Endodermal cell (in vitro differentiated cells): ENCODE data around the gene TRNT1. TPM values are rescaled to one million over a fixed set of nuclear protein-coding genes. Genes with fewer than 3 reads are reported as not detected.
A peak's percentile ranks its signal among the peaks of the same experiment; 100 is the strongest.

Source experiments
- DNase-seq: peaks from one replicate; pipeline ENCODE4 v3.0.0-alpha.2; 2017
- H3K27ac ChIP-seq: 2 replicates; pipeline ENCODE4 v1.5.1; 2013; ENCODE audit warnings: mild to moderate bottlenecking, low read depth, low read length, moderate library complexity
- H3K27me3 ChIP-seq: 2 replicates; pipeline ENCODE4 v1.6.1; 2013; ENCODE audit warnings: mild to moderate bottlenecking, low read length, moderate library complexity; ENCODE audit not compliant: insufficient read depth, control insufficient read depth, poor library complexity, severe bottlenecking
- H3K36me3 ChIP-seq: 2 replicates; pipeline ENCODE4 v1.7.0; 2013; ENCODE audit warnings: mild to moderate bottlenecking, low read length, moderate library complexity; ENCODE audit not compliant: control insufficient read depth, insufficient read depth
- H3K4me1 ChIP-seq: one replicate; pipeline ENCODE4 v1.7.0; 2013; ENCODE audit warnings: low read length; ENCODE audit not compliant: control insufficient read depth, insufficient read depth
- H3K4me3 ChIP-seq: 2 replicates; pipeline ENCODE4 v1.5.1; 2013; ENCODE audit warnings: mild to moderate bottlenecking, low read length, moderate library complexity
- H3K9ac ChIP-seq: 2 replicates; pipeline ENCODE4 v1.6.1; 2013; ENCODE audit warnings: mild to moderate bottlenecking, low read length, moderate library complexity; ENCODE audit not compliant: poor library complexity, severe bottlenecking; ENCODE audit errors: extremely low read depth
- H3K9me3 ChIP-seq: 2 replicates; pipeline ENCODE4 v1.6.1; 2013; ENCODE audit warnings: mild to moderate bottlenecking, low read length, moderate library complexity; ENCODE audit not compliant: control insufficient read depth
- H3K27ac Mint-ChIP-seq: 2 replicates; pipeline ENCODE4 v1.8.0; 2020; ENCODE audit warnings: mixed read lengths
- H3K27me3 Mint-ChIP-seq: 2 replicates; pipeline ENCODE4 v1.8.0; 2021; ENCODE audit warnings: mild to moderate bottlenecking, mixed read lengths; ENCODE audit not compliant: insufficient read depth
- H3K36me3 Mint-ChIP-seq: 2 replicates; pipeline ENCODE4 v1.8.0; 2020; ENCODE audit warnings: low read depth, mixed read lengths
- H3K4me1 Mint-ChIP-seq: 2 replicates; pipeline ENCODE4 v1.8.0; 2020; ENCODE audit warnings: mixed read lengths
- H3K4me3 Mint-ChIP-seq: 2 replicates; pipeline ENCODE4 v1.8.0; 2020; ENCODE audit warnings: mild to moderate bottlenecking, moderate library complexity, mixed read lengths
- H3K9me3 Mint-ChIP-seq: 2 replicates; pipeline ENCODE4 v1.8.0; 2020; ENCODE audit warnings: mild to moderate bottlenecking, mixed read lengths
- CTCF ChIP-seq: fragments of 200-600 bp; sonication (generic); conservative IDR thresholded peaks from 2 replicates; pipeline ENCODE4 v1.5.0; 2021; ENCODE audit warnings: antibody characterized with exemption, mild to moderate bottlenecking
- WGBS, 2 experiments: methylation state at CpG; one replicate each; pipeline versions ENCODE4 v1.1.5 to v1.1.7; 2013; ENCODE audit warnings: missing lambda C conversion rate in 2 of 2, mixed read lengths in 1 of 2; ENCODE audit not compliant: insufficient coverage in 1 of 2, insufficient read length in 1 of 2; 5-methylcytosine and 5-hydroxymethylcytosine counted together
- total RNA-seq, 2 donors: library from RNA; stranded (reverse); fragmentation: NEBNext Ultra II Directional in 1 of 2; extraction: Animal tissue kit (Norgen Biotek cat#: 25700) in 1 of 2; gene quantifications; 2 replicates in 1 of 2; 3 replicates in 1 of 2; pipeline ENCODE4 v1.2.1, GENCODE V29; 2021

TRNT1 gene
- total RNA-seq, 2 donors from 2014 or later = 31.8 to 33.5 TPM

GRCh38 chr3:3081381-3082233, 45.1 kb upstream of the TRNT1 start:
- H3K9me3 Mint-ChIP-seq = no peaks in the 10 kb centered on the region
- H3K9me3 ChIP-seq = no peaks in the 10 kb centered on the region
- H3K4me3 ChIP-seq = no peak overlapping the region
- H3K27me3 ChIP-seq = no peaks in the 10 kb centered on the region
- no peaks in the 10 kb centered on the region for H3K36me3 ChIP-seq
- H3K4me3 Mint-ChIP-seq = no peak overlapping the region
- H3K36me3 Mint-ChIP-seq = no peaks in the 10 kb centered on the region
- H3K27ac Mint-ChIP-seq = no peak overlapping the region
- H3K4me1 Mint-ChIP-seq = peaks cover 25% of the 10 kb centered on the region
- WGBS, 2 experiments = 89 to 95% methylated on average over 5 to 9 of the region's 9 CpGs
- DNase-seq = no peak
- H3K27me3 Mint-ChIP-seq = no peaks in the 10 kb centered on the region
- no peak for TF ChIP-seq CTCF
- no peak overlapping the region for H3K9ac ChIP-seq
- H3K27ac ChIP-seq = no peak overlapping the region
- H3K4me1 ChIP-seq = peaks cover 2% of the 10 kb centered on the region

DNA sequence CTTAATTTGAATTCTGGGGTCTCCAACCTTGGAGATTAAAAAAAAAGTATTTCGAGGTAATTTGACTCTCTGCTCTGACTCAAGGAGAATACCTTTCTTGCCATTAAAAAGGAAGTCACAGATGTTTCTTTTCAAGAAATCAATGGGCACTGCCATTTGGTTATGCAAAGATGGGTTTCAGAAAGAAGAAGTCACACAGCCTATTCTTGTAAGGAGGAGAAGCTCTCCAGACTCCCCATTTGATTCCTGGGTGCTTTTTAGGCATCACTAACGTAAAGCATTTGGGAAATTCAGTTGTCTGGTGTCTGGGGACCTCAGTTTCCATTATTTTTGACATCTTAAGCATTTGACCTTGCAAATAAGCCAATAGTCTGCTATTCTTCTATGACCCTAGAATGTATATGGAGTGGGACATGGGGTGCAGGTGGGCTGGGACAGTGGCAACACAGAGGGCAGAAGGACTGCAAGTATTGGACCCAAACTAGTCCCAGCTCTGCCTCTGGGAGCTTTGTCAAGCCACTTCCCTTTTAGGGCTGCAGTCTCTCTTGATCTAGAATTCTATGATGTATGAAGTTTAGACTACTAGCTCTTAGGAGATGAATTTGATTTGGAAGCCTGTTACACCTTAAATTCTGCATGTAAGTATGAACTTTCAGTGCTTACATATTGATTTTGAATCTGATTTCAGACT, 44.4 kb upstream of the TRNT1 start:
- Histone ChIP-seq H3K9ac (no peak overlapping the region), H3K4me3 (no peak overlapping the region), H3K9me3 (no peaks in the 10 kb centered on the region), H3K4me1 (peaks cover 2% of the 10 kb centered on the region), H3K36me3 (no peaks in the 10 kb centered on the region), H3K27me3 (no peaks in the 10 kb centered on the region), H3K27ac (no peak overlapping the region)
- Mint-ChIP-seq H3K27me3 (no peaks in the 10 kb centered on the region), H3K9me3 (no peaks in the 10 kb centered on the region), H3K4me3 (no peak overlapping the region), H3K27ac (no peak overlapping the region), H3K4me1 (peaks cover 25% of the 10 kb centered on the region), H3K36me3 (no peaks in the 10 kb centered on the region)
- DNase-seq = no peak
- WGBS, 2 experiments = 78 to 82% methylated on average over 1 to 2 of the region's 2 CpGs
- TF ChIP-seq CTCF = no peak

- Histone ChIP-seq H3K27me3 (no peaks in the 10 kb centered on the region), H3K36me3 (no peaks in the 10 kb centered on the region), H3K4me3 (no peak overlapping the region), H3K4me1 (peaks cover 2% of the 10 kb centered on the region), H3K9me3 (no peaks in the 10 kb centered on the region), H3K9ac (no peak overlapping the region), H3K27ac (no peak overlapping the region)
- DNase-seq = no peak
- Mint-ChIP-seq H3K36me3 (no peaks in the 10 kb centered on the region), H3K4me3 (no peak overlapping the region), H3K27ac (no peak overlapping the region), H3K27me3 (no peaks in the 10 kb centered on the region), H3K9me3 (no peaks in the 10 kb centered on the region), H3K4me1 (peaks cover 29% of the 10 kb centered on the region)
- 91 to 100% methylated on average over 1 to 3 of the region's 3 CpGs for WGBS, 2 experiments
- TF ChIP-seq CTCF = peak; percentile 54
Observed at GRCh38 chr3:3084890-3085289, 41.9 kb upstream of the TRNT1 start.
